ENCODE data around the gene VEPH1. TPM values are rescaled to one million over a fixed set of nuclear protein-coding genes. Genes with fewer than 3 reads are reported as not detected.

VEPH1 gene
- total RNA-seq, 1 experiment from 2014 or later = 7.7 TPM

DNA sequence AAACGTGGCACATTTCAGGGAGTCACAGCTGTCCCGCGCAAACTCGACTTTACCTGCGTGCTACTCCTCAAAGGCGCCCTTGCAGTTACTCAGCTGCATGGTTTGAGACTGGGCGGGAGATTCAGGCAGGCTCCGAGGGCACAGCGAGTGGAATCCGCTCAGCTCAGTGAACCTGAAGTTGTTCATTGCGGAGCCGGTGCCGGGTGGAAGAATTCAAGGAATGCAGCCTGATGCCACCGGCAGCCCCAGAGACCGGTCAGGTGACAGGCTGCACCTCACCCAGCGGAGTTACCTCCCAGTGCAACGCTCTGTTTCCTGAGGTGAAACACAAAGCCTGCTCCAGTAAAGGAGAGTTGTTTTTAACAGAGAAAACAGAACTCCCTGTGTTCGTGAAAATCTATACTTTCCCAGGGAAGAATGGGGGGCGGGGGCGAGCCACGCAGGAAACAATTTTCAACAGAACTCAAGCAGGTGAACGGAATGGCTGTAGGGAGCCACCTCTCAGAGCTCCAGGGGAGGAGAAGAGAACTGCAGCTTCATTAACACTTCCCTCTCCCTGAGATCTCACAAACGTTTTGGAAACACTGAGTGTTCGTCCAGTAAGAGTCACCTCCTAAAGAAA, 3.8 kb downstream of the VEPH1 start:
- peak overlapping the region; percentile 73 to 80 for H3K4me3 Mint-ChIP-seq
- Histone ChIP-seq H3K27ac (ENCODE audit: insufficient read length, low read depth, low read length) (peak overlapping the region; percentile 87), H4K91ac (ENCODE audit: insufficient read length, low read depth, low read length) (no peak overlapping the region), H2AK5ac (ENCODE audit: insufficient read length, low read length) (no peak overlapping the region), H3K18ac (ENCODE audit: insufficient read length, low read depth, low read length) (peak overlapping the region; percentile 96), H3K27me3 (ENCODE audit: insufficient read depth, low read length) (no peaks in the 10 kb centered on the region), H2BK20ac (ENCODE audit: low read depth, low read length, poor library complexity, severe bottlenecking) (no peak overlapping the region), H2BK12ac (ENCODE audit: insufficient read length, low read depth, low read length) (peak overlapping the region; percentile 78), H3K23ac (ENCODE audit: insufficient read length, low read depth, low read length) (no peak overlapping the region), H3K9me3 (ENCODE audit: control insufficient read depth, low read depth, low read length) (no peaks in the 10 kb centered on the region), H4K5ac (ENCODE audit: insufficient read length, low read depth, low read length) (no peak overlapping the region), H3T11ph (ENCODE audit: low read length) (no peak overlapping the region), H4K20me1 (ENCODE audit: control insufficient read depth, insufficient read depth, insufficient read length) (no peaks in the 10 kb centered on the region), H2BK15ac (ENCODE audit: low read depth, low read length) (no peak overlapping the region), H2BK120ac (ENCODE audit: low read depth, low read length, poor library complexity, severe bottlenecking) (no peak overlapping the region), H3K79me2 (ENCODE audit: insufficient read depth, low read length) (no peaks in the 10 kb centered on the region), H3K56ac (ENCODE audit: insufficient read length, low read depth, low read length) (no peak overlapping the region), H3K79me1 (ENCODE audit: insufficient read depth, low read depth, low read length, poor library complexity, severe bottlenecking) (no peaks in the 10 kb centered on the region), H3K4me2 (ENCODE audit: insufficient read depth, insufficient read length, low read length) (peak overlapping the region; percentile 59), H3K4ac (ENCODE audit: low read depth, low read length) (no peak overlapping the region), H3K4me1 (ENCODE audit: insufficient read depth, low read length) (peaks cover 10% of the 10 kb centered on the region; the same call in 1 of the 2 replicates), H4K8ac (replicated peaks; ENCODE audit: insufficient read length, low read depth, low read length) (no peak overlapping the region), H3K9ac (ENCODE audit: extremely low read depth, insufficient read length, low read length) (peak overlapping the region; percentile 79), H3K23me2 (ENCODE audit: insufficient read length, low read depth, low read length, poor library complexity, severe bottlenecking) (peaks cover 6% of the 10 kb centered on the region), H3K14ac (ENCODE audit: insufficient read depth, low read length) (peak overlapping the region; percentile 95; the same call in 1 of the 2 replicates), H2BK5ac (ENCODE audit: insufficient read length, low read length) (no peak overlapping the region), H2AFZ (ENCODE audit: low read length) (no peak overlapping the region)
- no peaks in the 10 kb centered on the region; a peak in 1 of 5 replicates for H3K9me3 Mint-ChIP-seq
- DNase-seq = peak; percentile 92
- TF ChIP-seq, protein P1, sequence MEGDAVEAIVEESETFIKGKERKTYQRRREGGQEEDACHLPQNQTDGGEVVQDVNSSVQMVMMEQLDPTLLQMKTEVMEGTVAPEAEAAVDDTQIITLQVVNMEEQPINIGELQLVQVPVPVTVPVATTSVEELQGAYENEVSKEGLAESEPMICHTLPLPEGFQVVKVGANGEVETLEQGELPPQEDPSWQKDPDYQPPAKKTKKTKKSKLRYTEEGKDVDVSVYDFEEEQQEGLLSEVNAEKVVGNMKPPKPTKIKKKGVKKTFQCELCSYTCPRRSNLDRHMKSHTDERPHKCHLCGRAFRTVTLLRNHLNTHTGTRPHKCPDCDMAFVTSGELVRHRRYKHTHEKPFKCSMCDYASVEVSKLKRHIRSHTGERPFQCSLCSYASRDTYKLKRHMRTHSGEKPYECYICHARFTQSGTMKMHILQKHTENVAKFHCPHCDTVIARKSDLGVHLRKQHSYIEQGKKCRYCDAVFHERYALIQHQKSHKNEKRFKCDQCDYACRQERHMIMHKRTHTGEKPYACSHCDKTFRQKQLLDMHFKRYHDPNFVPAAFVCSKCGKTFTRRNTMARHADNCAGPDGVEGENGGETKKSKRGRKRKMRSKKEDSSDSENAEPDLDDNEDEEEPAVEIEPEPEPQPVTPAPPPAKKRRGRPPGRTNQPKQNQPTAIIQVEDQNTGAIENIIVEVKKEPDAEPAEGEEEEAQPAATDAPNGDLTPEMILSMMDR (conservative IDR thresholded peaks at IDR 0.05) = peak; percentile 41; the same call in 2 of the 3 replicates
- H3K27me3 Mint-ChIP-seq (ENCODE audit: low read depth) = no peaks in the 10 kb centered on the region; the same call in none of the 2 replicates
- H3K4me1 Mint-ChIP-seq = peaks cover 74 to 85% of the 10 kb centered on the region in 2 experiments
- no peaks in the 10 kb centered on the region; a peak in 1 of 7 replicates for H3K36me3 Mint-ChIP-seq (ENCODE audit: insufficient read depth in 1 of 3, low read depth in 3 of 3)
- peak overlapping the region; percentile 98 to 100 (median 99) for H3K27ac Mint-ChIP-seq
- WGBS (ENCODE audit: extremely low coverage, insufficient read length, low lambda C conversion rate) = no CpG with 5 or more reads among the region's 24 CpGs
